ENCODE results near the gene SUMO1.
"Not testable (repeated sequence)": the region's sequence is repeated elsewhere in the genome, so short reads cannot be mapped to it uniquely, and the experiment has no call there.

The SUMO1 gene

GRCh38 chr2:202238234-202239197 lies at the start of gene SUMO1:
Gene SUMO1 (minus strand): TSS chr2:202238597. CDS start chr2:202238451, 146 bp downstream.
- peak; percentile 74 for DNase-seq (ENCODE audit: low read depth)

- no peak for DNase-seq (ENCODE audit: low read depth)
Observed at GRCh38 chr2:202286595-202286994, 48.2 kb upstream of the SUMO1 start.

GRCh38 chr2:202278944-202279343 lies 40.5 kb upstream of the SUMO1 start:
- no peak for DNase-seq (ENCODE audit: low read depth)

- no peak for DNase-seq (ENCODE audit: low read depth)
Observed at GRCh38 chr2:202278036-202278760, 39.8 kb upstream of the SUMO1 start.

- DNase-seq (ENCODE audit: low read depth), result not testable (repeated sequence)
Observed at GRCh38 chr2:202276078-202276720, 37.8 kb upstream of the SUMO1 start.

GRCh38 chr2:202270487-202270886 lies 32.1 kb upstream of the SUMO1 start:
- DNase-seq (ENCODE audit: low read depth), result no peak

- no peak for DNase-seq (ENCODE audit: low read depth)
Observed at GRCh38 chr2:202269585-202269984, 31.2 kb upstream of the SUMO1 start.

- no peak for DNase-seq (ENCODE audit: low read depth)
Observed at GRCh38 chr2:202267495-202267894, 29.1 kb upstream of the SUMO1 start.

- peak; percentile 63 for DNase-seq (ENCODE audit: low read depth)
Observed at GRCh38 chr2:202265467-202266277, 27.3 kb upstream of the SUMO1 start, which contains the start of gene NOP58. Gene NOP58 (plus strand): TSS chr2:202265763. CDS start chr2:202265942, 179 bp downstream.

GRCh38 chr2:202261531-202261930 lies 23.1 kb upstream of the SUMO1 start:
- no peak for DNase-seq (ENCODE audit: low read depth)

- no peak for DNase-seq (ENCODE audit: low read depth)
Observed at GRCh38 chr2:202251494-202251893, 13.1 kb upstream of the SUMO1 start.

- no peak for DNase-seq (ENCODE audit: low read depth)
Observed at GRCh38 chr2:202249521-202250253, 11.3 kb upstream of the SUMO1 start.

GRCh38 chr2:202247710-202248109 lies 9.3 kb upstream of the SUMO1 start:
- not testable (repeated sequence) for DNase-seq (ENCODE audit: low read depth)

GRCh38 chr2:202237787-202238233 lies 587 bp downstream of the SUMO1 start:
- no peak for DNase-seq (ENCODE audit: low read depth)

- no peak for DNase-seq (ENCODE audit: low read depth)
Observed at GRCh38 chr2:202221873-202222272, 16.5 kb downstream of the SUMO1 start.

GRCh38 chr2:202215179-202215578 lies 23.2 kb downstream of the SUMO1 start:
- DNase-seq (ENCODE audit: low read depth), result no peak

GRCh38 chr2:202208526-202208925 lies 29.9 kb downstream of the SUMO1 start:
- DNase-seq (ENCODE audit: low read depth), result no peak

GRCh38 chr2:202204855-202205254 lies 33.5 kb downstream of the SUMO1 start:
- DNase-seq (ENCODE audit: low read depth), result no peak

GRCh38 chr2:202203348-202203747 lies 35.0 kb downstream of the SUMO1 start:
- no peak for DNase-seq (ENCODE audit: low read depth)

Measured in stimulated activated CD8-positive, alpha-beta memory T cell treated with anti-CD3 and anti-CD28 coated beads, Interleukin-15, amount 100 ng/mL, for 24 hours (primary cell).